ENCODE measurements around the gene TMEM167B.
"Not testable (repeated sequence)": the region's sequence is repeated elsewhere in the genome, so short reads cannot be mapped to it uniquely, and the experiment has no call there.

TMEM167B gene

GRCh38 chr1:109138358-109138757 is 47.8 kb downstream of the TMEM167B start:
- intact Hi-C loops (cut with micrococcal nuclease): no loop called here
- Mint-ChIP-seq H3K27ac (no peak overlapping the region), H3K27me3 (no peaks in the 10 kb centered on the region), H3K4me1 (ENCODE audit: low read depth) (peaks cover 19% of the 10 kb centered on the region), H3K4me3 (no peak overlapping the region), H3K9me3 (no peaks in the 10 kb centered on the region), H3K36me3 (ENCODE audit: low read depth) (no peaks in the 10 kb centered on the region)

- Mint-ChIP-seq H3K36me3 (ENCODE audit: low read depth) (no peaks in the 10 kb centered on the region), H3K27ac (no peak overlapping the region), H3K4me3 (no peak overlapping the region), H3K9me3 (no peaks in the 10 kb centered on the region), H3K4me1 (ENCODE audit: low read depth) (peaks cover 6% of the 10 kb centered on the region), H3K27me3 (no peaks in the 10 kb centered on the region)
- intact Hi-C loops (cut with micrococcal nuclease): no loop called here
These were observed 49.8 kb downstream of the TMEM167B start for GRCh38 chr1:109140392-109140791.

DNA sequence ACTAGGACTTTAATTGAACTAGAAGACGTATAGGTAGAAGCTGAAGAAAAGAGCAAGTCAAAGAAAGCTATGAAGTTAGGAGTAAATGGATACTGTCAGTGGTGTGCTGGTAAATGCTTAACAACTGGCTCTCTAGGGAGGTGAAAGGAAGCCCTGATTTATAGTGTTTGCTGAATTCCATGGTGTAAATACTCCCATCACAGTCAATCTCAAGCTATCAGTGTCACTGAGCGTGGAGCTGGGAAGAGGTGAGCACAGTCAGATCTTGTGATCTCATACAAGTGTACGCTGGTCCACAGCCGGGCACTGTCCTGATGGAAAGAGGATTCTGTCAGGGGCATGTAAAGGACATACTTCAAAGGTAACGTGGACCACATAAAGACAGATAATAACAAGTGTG is 51.7 kb downstream of the TMEM167B start:
- peaks cover 6% of the 10 kb centered on the region for H3K4me1 Mint-ChIP-seq (ENCODE audit: low read depth)
- H3K4me3 Mint-ChIP-seq: no peak overlapping the region
- no peaks in the 10 kb centered on the region for H3K9me3 Mint-ChIP-seq
- H3K27ac Mint-ChIP-seq: no peak overlapping the region
- intact Hi-C loops (cut with micrococcal nuclease): no loop called here
- H3K27me3 Mint-ChIP-seq: peaks cover 4% of the 10 kb centered on the region
- H3K36me3 Mint-ChIP-seq (ENCODE audit: low read depth): no peaks in the 10 kb centered on the region

GRCh38 chr1:109142725-109143124 is 52.2 kb downstream of the TMEM167B start:
- H3K27ac Mint-ChIP-seq; H3K9me3 Mint-ChIP-seq; intact Hi-C loops (cut with micrococcal nuclease); H3K4me3 Mint-ChIP-seq; H3K27me3 Mint-ChIP-seq; H3K4me1 Mint-ChIP-seq (ENCODE audit: low read depth); H3K36me3 Mint-ChIP-seq (ENCODE audit: low read depth): not testable (repeated sequence)

Data from dendritic cell treated with granulocyte-macrophage colony-stimulating factor and Interleukin-4, amounts not matched to agents 40 ng/mL and 50 ng/mL, for 4 days (primary cell).